ENCODE results near the gene S100A13. TPM values are rescaled to one million over a fixed set of nuclear protein-coding genes. Genes with fewer than 3 reads are reported as not detected.
A peak's percentile ranks its signal among the peaks of the same experiment; 100 is the strongest.

The S100A13 gene
- total RNA-seq, 6 experiments from 2014 or later: 10.4 to 24.5 (median 21.9) TPM

GRCh38 chr1:153658400-153659174, 31.3 kb upstream of the S100A13 start, which contains the start of gene SNAPIN:
SNAPIN (plus strand) TSS chr1:153658703; CDS start chr1:153658744, 41 bp downstream.
- DNase-seq: peak; percentile 90 to 93 (median 90)
- peak; percentile 94 to 97 (median 96) for ATAC-seq
- Histone ChIP-seq H3K4me1 (peaks cover 0 to 12% (median 0%) of the 10 kb centered on the region in 4 donors), H3K36me3 (peaks cover 0 to 26% (median 17%) of the 10 kb centered on the region in 4 donors), H3K4me3 (peak within 1 kb of the TSS; percentile 71 to 86 (median 77)), H3K9me3 (no peaks in the 10 kb centered on the region), H3K27ac (peak within 1 kb of the TSS; percentile 85 to 96 (median 93)), H3K27me3 (no peaks in the 10 kb centered on the region)
- TF ChIP-seq POLR2A (IDR thresholded peaks at IDR 0.05): peak; percentile 63
- TF ChIP-seq, protein P1, sequence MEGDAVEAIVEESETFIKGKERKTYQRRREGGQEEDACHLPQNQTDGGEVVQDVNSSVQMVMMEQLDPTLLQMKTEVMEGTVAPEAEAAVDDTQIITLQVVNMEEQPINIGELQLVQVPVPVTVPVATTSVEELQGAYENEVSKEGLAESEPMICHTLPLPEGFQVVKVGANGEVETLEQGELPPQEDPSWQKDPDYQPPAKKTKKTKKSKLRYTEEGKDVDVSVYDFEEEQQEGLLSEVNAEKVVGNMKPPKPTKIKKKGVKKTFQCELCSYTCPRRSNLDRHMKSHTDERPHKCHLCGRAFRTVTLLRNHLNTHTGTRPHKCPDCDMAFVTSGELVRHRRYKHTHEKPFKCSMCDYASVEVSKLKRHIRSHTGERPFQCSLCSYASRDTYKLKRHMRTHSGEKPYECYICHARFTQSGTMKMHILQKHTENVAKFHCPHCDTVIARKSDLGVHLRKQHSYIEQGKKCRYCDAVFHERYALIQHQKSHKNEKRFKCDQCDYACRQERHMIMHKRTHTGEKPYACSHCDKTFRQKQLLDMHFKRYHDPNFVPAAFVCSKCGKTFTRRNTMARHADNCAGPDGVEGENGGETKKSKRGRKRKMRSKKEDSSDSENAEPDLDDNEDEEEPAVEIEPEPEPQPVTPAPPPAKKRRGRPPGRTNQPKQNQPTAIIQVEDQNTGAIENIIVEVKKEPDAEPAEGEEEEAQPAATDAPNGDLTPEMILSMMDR (IDR thresholded peaks at IDR 0.05): peak in 3 of 4 donors; percentile 17 to 25 (median 25)
- intact Hi-C loops (cut with DNase I): no loop called here
- WGBS (ENCODE audit: insufficient coverage, low coverage, low lambda C conversion rate, missing lambda C conversion rate): 3% methylated on average over 42 of the region's 53 CpGs

DNA sequence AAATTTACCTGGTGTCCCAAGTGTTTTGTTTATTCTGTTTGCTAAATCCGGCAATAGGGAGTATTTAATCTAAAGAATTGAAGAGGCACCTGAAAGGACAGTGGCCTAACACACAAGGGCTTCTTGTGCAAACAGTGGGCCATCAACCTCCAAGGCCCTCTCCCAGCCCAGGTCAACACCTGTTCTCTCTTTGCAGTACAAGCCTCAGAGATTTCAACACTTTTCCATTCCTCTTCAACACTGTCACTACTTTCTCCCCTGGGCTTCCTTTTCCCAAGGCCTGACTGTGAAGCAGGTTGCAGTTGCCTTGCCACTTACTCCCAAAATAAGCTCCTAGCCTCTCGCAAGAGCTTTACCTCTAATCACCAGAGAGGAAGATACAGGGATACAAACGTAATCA, 28.0 kb upstream of the S100A13 start:
- Histone ChIP-seq H3K36me3 (no peaks in the 10 kb centered on the region), H3K27ac (no peak overlapping the region), H3K4me3 (no peak overlapping the region), H3K4me1 (peaks cover 0 to 12% (median under 1%) of the 10 kb centered on the region in 4 donors), H3K27me3 (no peaks in the 10 kb centered on the region), H3K9me3 (no peaks in the 10 kb centered on the region)
- no peak for ATAC-seq
- no peak for DNase-seq
- intact Hi-C loops (cut with DNase I): no loop called here
- 57% methylated on average over 3 of the region's 3 CpGs for WGBS (ENCODE audit: insufficient coverage, low coverage, low lambda C conversion rate, missing lambda C conversion rate)
- TF ChIP-seq, protein P1 (IDR thresholded peaks at IDR 0.05): no peak
- no peak for TF ChIP-seq POLR2A (IDR thresholded peaks at IDR 0.05)

DNA sequence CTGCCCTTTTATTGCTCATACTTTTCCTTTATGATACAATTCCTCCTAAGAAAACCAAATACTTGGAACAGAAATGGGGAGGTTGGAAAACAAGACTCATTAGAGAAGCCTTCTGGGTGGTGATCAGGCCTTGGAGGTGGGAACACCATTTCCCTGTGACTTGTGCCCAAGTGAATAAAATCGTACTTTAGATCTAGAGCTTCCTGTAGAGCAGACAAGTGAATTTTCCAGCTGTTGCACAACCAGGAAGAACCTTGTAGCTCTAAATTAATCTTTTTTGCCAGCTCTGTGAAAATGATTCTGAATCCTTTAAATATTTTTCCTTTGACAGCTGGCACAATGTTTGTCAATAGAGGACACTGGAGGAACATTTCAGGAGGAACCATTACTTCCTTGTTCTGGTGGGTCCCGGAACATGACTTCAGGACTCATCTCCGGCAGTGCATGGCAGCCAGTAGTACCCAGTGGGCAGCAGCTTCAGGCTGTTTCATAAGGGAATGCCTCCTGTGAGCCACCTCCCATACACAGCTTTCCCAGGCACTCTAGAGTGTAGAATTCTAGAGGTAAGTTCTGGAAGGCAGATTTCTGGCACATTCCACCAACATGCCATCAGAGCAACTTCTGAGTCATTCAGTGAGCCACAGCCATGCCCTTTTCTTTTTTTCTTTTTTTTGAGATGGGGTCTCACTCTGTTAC, 25.6 kb upstream of the S100A13 start:
- DNase-seq: no peak
- no peaks in the 10 kb centered on the region for H3K9me3 ChIP-seq
- H3K27ac ChIP-seq: no peak overlapping the region
- H3K4me3 ChIP-seq: no peak overlapping the region
- TF ChIP-seq POLR2A (IDR thresholded peaks at IDR 0.05): no peak
- TF ChIP-seq, protein P1 (IDR thresholded peaks at IDR 0.05): no peak
- peaks cover 0 to 13% (median 7%) of the 10 kb centered on the region in 4 donors for H3K4me1 ChIP-seq
- whole genome bisulfite sequencing (ENCODE audit: insufficient coverage, low coverage, low lambda C conversion rate, missing lambda C conversion rate): 48% methylated on average over 3 of the region's 3 CpGs
- H3K27me3 ChIP-seq: no peaks in the 10 kb centered on the region
- intact Hi-C loops (cut with DNase I): no loop called here
- ATAC-seq: peak; percentile 15 to 41 (median 28)
- no peaks in the 10 kb centered on the region for H3K36me3 ChIP-seq

DNA sequence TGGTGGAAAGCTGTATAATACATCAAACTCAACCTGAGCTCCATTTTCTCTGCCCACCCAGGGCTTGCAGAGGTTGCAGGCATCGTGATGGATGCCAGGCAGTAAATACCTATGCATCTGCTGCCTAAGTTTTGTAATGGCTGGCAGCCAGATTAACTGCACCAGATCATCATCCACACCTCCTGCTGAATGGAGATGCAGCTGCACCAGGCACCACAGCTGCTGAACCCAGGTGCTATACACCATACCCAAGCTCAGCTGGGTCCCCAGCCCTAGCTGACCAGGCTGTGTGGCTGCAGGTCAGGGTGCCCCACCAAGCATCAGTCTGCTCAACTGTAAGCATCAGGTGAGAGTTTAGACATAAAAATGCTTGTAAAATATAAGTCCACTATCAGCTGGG, 24.5 kb upstream of the S100A13 start:
- H3K9me3 ChIP-seq: no peaks in the 10 kb centered on the region
- WGBS (ENCODE audit: insufficient coverage, low coverage, low lambda C conversion rate, missing lambda C conversion rate): 100% methylated on average over 1 of the region's 1 CpG
- no peak for DNase-seq
- no peak overlapping the region for H3K4me3 ChIP-seq
- no peak overlapping the region for H3K27ac ChIP-seq
- H3K4me1 ChIP-seq: peaks cover 0 to 13% (median 6%) of the 10 kb centered on the region in 4 donors
- intact Hi-C loops (cut with DNase I): no loop called here
- peaks cover 0 to under 1% (median 0%) of the 10 kb centered on the region in 4 donors for H3K36me3 ChIP-seq
- H3K27me3 ChIP-seq: no peaks in the 10 kb centered on the region
- no peak for ATAC-seq
- no peak for TF ChIP-seq POLR2A (IDR thresholded peaks at IDR 0.05)
- TF ChIP-seq, protein P1 (IDR thresholded peaks at IDR 0.05): no peak

Measured in right lobe of liver (tissue), 6 donors.